Upper lobe of left lung (tissue), 4 donors: ENCODE measurements around the gene TNN.
"Not testable (repeated sequence)": the region's sequence is repeated elsewhere in the genome, so short reads cannot be mapped to it uniquely, and the experiment has no call there.

ENCODE experiments used
- EP300 ChIP-seq, 4 donors: sonication (generic); formaldehyde crosslinking; IDR thresholded peaks; one replicate each; pipeline ENCODE4 v1.5.1; 2017; ENCODE audit warnings: antibody characterized with exemption in 4 of 4, control low read depth in 2 of 4
- POLR2AphosphoS5 ChIP-seq, 2 donors: sonication (generic); formaldehyde crosslinking; IDR thresholded peaks; one replicate each; pipeline ENCODE4 v1.5.1; 2017; ENCODE audit warnings: antibody characterized with exemption in 2 of 2

DNA sequence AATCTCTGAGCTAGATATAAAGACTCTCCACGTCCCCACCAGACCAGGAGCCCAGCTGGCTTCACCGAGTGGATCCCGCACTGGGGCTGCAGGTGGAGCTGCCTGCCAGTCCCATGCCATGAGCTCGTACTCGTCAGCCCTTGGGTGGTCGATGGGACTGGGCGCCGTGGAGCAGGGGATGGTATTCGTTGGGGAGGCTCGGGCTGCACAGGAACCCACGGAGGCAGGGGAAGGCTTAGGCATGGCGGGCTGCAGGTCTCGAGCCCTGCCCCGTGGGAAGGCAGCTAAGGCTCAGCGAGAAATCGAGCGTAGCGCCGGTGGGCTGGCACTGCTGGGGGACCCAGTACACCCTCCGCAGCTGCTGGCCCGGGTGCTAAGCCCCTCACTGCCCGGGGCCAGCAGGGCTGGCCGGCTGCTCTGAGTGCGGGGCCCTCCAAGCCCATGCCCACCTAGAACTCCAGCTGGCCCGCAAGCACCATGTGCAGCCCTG lies 40.7 kb downstream of the TNN start:
- not testable (repeated sequence) for TF ChIP-seq EP300, POLR2AphosphoS5 (IDR thresholded peaks at IDR 0.05)
